ENCODE measurements around the gene LRRC4B. TPM values are rescaled to one million over a fixed set of nuclear protein-coding genes. Genes with fewer than 3 reads are reported as not detected.
"Not testable (repeated sequence)": the region's sequence is repeated elsewhere in the genome, so short reads cannot be mapped to it uniquely, and the experiment has no call there.

Gene LRRC4B
- 1 to 10 TPM in 3 of 4 donors, under 1 TPM in 1; 0.84 to 1.6 (median 1.4) TPM for total RNA-seq

GRCh38 chr19:50567882-50568727 is at the start of gene LRRC4B:
Gene LRRC4B (minus strand): TSS chr19:50568435. CDS start chr19:50548838, 19,597 bp downstream.
- DNase-seq (ENCODE audit: low spot score) (no peak), ATAC-seq (ENCODE audit: low FRiP score) (no peak)
- TF ChIP-seq CTCF (IDR thresholded peaks at IDR 0.05), result no peak

GRCh38 chr19:50612504-50613404 is 44.5 kb upstream of the LRRC4B start:
- not testable (repeated sequence) for DNase-seq (ENCODE audit: low spot score); ATAC-seq (ENCODE audit: low FRiP score)

- no peak for TF ChIP-seq CTCF (IDR thresholded peaks at IDR 0.05)
- ATAC-seq (ENCODE audit: low FRiP score) (peak; percentile 64), DNase-seq (ENCODE audit: low spot score) (peak; percentile 55)
Measured at GRCh38 chr19:50607874-50608785, 39.9 kb upstream of the LRRC4B start.

GRCh38 chr19:50607388-50607787 is 39.2 kb upstream of the LRRC4B start:
- DNase-seq (ENCODE audit: low spot score) (no peak), ATAC-seq (ENCODE audit: low FRiP score) (no peak)
- TF ChIP-seq CTCF (IDR thresholded peaks at IDR 0.05), result no peak

- not testable (repeated sequence) for DNase-seq (ENCODE audit: low spot score); ATAC-seq (ENCODE audit: low FRiP score)
Measured at GRCh38 chr19:50606059-50606836, 38.0 kb upstream of the LRRC4B start.

- not testable (repeated sequence) for DNase-seq (ENCODE audit: low spot score); ATAC-seq (ENCODE audit: low FRiP score)
Measured at GRCh38 chr19:50604264-50605073, 36.2 kb upstream of the LRRC4B start.

GRCh38 chr19:50602935-50603334 is 34.7 kb upstream of the LRRC4B start:
- DNase-seq (ENCODE audit: low spot score), result no peak
- no peak for ATAC-seq (ENCODE audit: low FRiP score)
- TF ChIP-seq CTCF (IDR thresholded peaks at IDR 0.05), result no peak

All from omental fat pad (tissue), 4 donors.